Astrocyte (in vitro differentiated cells and primary cell): ENCODE data around the gene NFATC1.

ENCODE experiments used
- CTCF ChIP-seq: IDR thresholded peaks from 2 replicates; pipeline ENCODE4 v1.5.1; 2011; ENCODE audit warnings: low read depth, mild to moderate bottlenecking, inconsistent platforms, low read length, moderate library complexity; ENCODE audit not compliant: insufficient read depth
- EZH2 ChIP-seq: IDR thresholded peaks from 2 replicates; pipeline ENCODE4 v1.6.1; 2012; ENCODE audit warnings: mild to moderate bottlenecking, low read length, inconsistent platforms; ENCODE audit not compliant: insufficient read depth

GRCh38 chr18:79545736-79546171 is 150.0 kb downstream of the NFATC1 start:
- TF ChIP-seq CTCF = no peak
- TF ChIP-seq EZH2 = no peak
